Measurements from ENCODE around the gene NR5A2.

NR5A2 gene

DNA sequence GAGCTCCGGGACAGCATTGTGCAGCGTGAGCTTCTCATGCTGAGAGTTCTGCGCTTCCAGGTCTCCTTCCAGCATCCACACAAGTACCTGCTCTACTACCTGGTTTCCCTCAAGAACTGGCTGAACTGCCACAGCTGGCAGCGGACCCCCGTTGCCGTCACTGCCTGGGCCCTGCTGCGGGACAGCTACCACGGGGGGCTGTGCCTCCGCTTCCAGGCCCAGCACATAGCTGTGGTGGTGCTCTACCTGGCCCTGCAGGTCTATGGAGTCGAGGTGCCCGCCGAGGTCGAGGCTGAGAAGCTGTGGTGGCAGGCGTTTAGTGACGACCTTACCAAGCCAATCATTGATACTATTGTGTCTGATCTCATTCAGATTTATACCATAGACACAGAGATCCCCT, 186.4 kb downstream of the NR5A2 start:
- DNase-seq (ENCODE audit: low read depth, low spot score) = no peak
- POLR2A ChIA-PET = no interaction called here
- no peak overlapping the region for H3K4me3 ChIP-seq (ENCODE audit: low read depth, low read length)
- CTCF ChIA-PET = interaction anchor here (0.9 kb wide), 1 partner anchor 9 kb away, joined by 3 read pairs; no protein-coding TSS in a partner anchor
- TF ChIP-seq, protein P1, sequence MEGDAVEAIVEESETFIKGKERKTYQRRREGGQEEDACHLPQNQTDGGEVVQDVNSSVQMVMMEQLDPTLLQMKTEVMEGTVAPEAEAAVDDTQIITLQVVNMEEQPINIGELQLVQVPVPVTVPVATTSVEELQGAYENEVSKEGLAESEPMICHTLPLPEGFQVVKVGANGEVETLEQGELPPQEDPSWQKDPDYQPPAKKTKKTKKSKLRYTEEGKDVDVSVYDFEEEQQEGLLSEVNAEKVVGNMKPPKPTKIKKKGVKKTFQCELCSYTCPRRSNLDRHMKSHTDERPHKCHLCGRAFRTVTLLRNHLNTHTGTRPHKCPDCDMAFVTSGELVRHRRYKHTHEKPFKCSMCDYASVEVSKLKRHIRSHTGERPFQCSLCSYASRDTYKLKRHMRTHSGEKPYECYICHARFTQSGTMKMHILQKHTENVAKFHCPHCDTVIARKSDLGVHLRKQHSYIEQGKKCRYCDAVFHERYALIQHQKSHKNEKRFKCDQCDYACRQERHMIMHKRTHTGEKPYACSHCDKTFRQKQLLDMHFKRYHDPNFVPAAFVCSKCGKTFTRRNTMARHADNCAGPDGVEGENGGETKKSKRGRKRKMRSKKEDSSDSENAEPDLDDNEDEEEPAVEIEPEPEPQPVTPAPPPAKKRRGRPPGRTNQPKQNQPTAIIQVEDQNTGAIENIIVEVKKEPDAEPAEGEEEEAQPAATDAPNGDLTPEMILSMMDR (IDR thresholded peaks at IDR 0.05; ENCODE audit: insufficient read depth, low read length, missing control alignments) = no peak

GRCh38 chr1:200215350-200215749, 187.8 kb downstream of the NR5A2 start:
- DNase-seq (ENCODE audit: low read depth, low spot score) = no peak
- TF ChIP-seq, protein P1 (IDR thresholded peaks at IDR 0.05; ENCODE audit: insufficient read depth, low read length, missing control alignments) = no peak
- ChIA-PET POLR2A (no interaction called here), CTCF (interaction anchor here (1.5 kb wide), 1 partner anchor 76 kb away, joined by 3 read pairs; no protein-coding TSS in a partner anchor)
- no peak overlapping the region for H3K4me3 ChIP-seq (ENCODE audit: low read depth, low read length)

DNA sequence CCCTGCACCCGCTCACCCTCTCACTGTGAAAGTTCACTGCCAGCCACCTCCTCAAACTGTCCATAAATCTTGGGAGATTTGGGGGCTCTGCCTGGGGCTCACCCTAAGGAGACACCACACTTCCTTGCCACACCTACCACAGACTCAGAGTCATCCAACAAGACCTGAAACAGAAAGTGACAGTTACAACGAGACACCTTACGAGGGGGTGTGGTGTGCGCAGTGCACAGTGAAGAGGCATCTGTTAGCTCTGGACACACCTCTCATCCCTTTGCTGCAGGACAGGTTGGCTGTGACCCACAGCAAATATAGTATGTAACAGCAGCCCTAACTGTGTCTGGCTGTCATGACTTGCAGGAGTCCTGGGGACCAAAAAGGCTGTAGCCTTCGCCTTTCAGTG, 190.2 kb downstream of the NR5A2 start:
- ChIA-PET POLR2A (no interaction called here), CTCF (no interaction called here)
- no peak overlapping the region for H3K4me3 ChIP-seq (ENCODE audit: low read depth, low read length)
- TF ChIP-seq, protein P1 (IDR thresholded peaks at IDR 0.05; ENCODE audit: insufficient read depth, low read length, missing control alignments) = no peak
- no peak for DNase-seq (ENCODE audit: low read depth, low spot score)

GRCh38 chr1:200221614-200222282, 194.2 kb downstream of the NR5A2 start:
- DNase-seq (ENCODE audit: low read depth, low spot score) = no peak
- TF ChIP-seq, protein P1 (IDR thresholded peaks at IDR 0.05; ENCODE audit: insufficient read depth, low read length, missing control alignments) = no peak
- no peak overlapping the region for H3K4me3 ChIP-seq (ENCODE audit: low read depth, low read length)
- ChIA-PET CTCF (interaction anchor here (0.9 to 1.9 kb wide), 3 partner anchors 8 to 11 kb away, joined by 3 to 6 read pairs (median 4); no protein-coding TSS in a partner anchor), POLR2A (no interaction called here)

DNA sequence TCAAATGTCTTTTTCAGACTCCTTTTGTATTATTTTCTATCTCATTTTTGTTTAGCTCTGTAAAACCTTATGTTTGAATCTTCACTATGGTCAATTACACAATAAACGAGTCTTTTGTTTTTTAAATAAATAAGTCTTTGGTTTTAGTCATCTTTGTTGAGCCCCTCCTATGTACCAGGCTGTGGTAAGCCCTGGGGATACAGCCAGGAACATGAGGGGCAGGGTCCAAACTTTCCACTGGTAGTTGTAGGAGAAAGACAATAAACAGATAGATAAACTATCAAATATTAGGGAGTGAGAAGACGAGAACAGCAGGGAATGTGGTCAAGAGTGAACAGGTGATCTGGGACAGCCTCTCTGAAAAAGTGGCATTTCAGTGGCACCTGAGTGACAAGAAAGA, 195.7 kb downstream of the NR5A2 start:
- no peak overlapping the region for H3K4me3 ChIP-seq (ENCODE audit: low read depth, low read length)
- ChIA-PET CTCF (interaction anchor here (1.3 to 1.9 kb wide), 2 partner anchors 8 to 13 kb away, joined by 3 to 6 read pairs; no protein-coding TSS in a partner anchor), POLR2A (no interaction called here)
- no peak for DNase-seq (ENCODE audit: low read depth, low spot score)
- TF ChIP-seq, protein P1 (IDR thresholded peaks at IDR 0.05; ENCODE audit: insufficient read depth, low read length, missing control alignments) = no peak

DNA sequence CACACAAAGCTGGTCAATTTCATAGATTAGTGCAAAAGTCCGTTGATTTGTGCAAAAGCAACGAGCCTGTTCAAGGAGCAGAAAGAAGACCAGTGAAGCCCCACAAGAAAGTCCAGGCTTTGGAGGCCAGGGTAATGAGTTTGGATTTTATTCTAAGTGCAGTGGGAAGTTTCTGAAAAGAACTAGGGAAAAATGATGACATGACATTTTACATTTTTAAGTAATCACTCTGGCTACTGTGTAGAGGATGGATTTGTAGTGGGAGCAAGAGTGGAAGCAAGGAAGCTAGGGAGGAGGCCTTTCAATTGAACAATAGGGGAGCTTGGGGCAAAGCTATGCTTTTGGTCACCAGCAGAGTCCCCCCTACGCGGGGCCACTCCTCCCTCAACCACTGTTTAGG, 196.1 kb downstream of the NR5A2 start:
- no peak for DNase-seq (ENCODE audit: low read depth, low spot score)
- CTCF ChIA-PET = interaction anchor here (0.6 to 1.9 kb wide), 3 partner anchors 8 to 19 kb away, joined by 3 to 6 read pairs (median 3); no protein-coding TSS in a partner anchor
- no peak overlapping the region for H3K4me3 ChIP-seq (ENCODE audit: low read depth, low read length)
- TF ChIP-seq, protein P1 (IDR thresholded peaks at IDR 0.05; ENCODE audit: insufficient read depth, low read length, missing control alignments) = no peak
- POLR2A ChIA-PET = no interaction called here

Data from AG04449 (cell line).